GM19324 (cell line): ENCODE results near the gene KLRF2.

ENCODE experiments used
- ATAC-seq: cut with Tn5 transposase; IDR thresholded peaks from one replicate; pipeline ENCODE4 v1.9.1; 2021; ENCODE audit warnings: mild to moderate bottlenecking, moderate library complexity; ENCODE audit not compliant: unreplicated experiment, low FRiP score

The KLRF2 gene

GRCh38 chr12:9933958-9934357 lies 52.7 kb downstream of the KLRF2 start:
- no peak for ATAC-seq

- no peak for ATAC-seq
Measured at GRCh38 chr12:9935026-9935425, 53.7 kb downstream of the KLRF2 start.

DNA sequence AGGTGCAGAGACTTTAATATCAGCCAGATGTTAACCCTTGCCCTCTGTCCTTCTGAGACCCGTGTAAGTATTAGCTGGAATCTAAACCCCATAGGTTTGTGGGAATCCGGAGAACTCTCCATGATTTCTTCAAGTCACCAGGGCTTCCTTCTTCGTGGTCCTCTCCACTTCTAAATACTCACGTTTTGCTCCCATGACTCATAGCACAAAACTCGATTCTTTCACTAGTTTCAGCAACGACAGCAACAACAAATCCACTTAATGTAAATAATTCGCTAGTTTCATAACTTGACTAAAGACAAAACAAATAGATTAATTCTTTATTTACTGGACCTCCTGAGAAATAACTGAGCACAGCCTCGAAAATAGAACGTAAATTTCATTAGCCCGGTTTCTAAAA lies 55.3 kb downstream of the KLRF2 start:
- no peak for ATAC-seq

DNA sequence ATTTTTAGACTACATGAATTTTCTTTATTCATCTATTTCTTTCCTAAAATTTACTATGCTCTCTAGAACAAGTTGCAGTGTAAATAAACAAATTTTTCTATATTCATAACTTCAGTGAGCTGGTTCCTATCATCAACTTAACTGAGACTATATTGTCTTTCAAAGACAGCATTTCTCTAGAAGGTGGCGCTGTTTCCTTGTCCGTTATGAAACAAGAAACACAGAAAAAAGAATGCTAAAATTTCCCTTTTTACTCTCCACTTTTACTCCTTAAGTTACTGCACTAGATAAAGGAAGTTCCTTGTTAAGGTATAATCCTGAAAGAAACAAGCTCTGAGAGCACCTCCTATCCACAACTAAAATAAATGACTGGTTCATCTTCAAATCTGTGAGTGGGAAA lies 59.1 kb downstream of the KLRF2 start:
- no peak for ATAC-seq

- no peak for ATAC-seq
Measured at GRCh38 chr12:9941838-9942237, 60.5 kb downstream of the KLRF2 start.

- ATAC-seq = no peak
Measured at GRCh38 chr12:9943240-9943639, 62.0 kb downstream of the KLRF2 start.

DNA sequence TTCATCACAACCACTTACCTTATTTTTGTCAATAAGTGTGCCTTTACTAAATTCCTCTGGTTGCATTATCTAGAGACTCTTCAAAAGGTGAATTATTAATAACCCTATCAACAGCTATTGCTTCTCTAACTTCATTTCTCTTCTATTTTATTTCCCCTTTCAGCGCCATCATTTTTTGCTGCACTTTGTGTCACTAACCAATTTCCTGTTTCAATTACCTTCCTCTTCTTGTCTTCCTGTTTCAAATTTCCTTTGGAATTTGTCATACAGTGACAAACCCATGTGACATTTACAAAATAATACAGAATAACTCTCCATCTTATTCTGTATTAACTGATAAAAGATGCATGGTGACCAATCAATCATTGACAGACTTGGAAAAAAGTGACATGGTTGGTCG lies 63.1 kb downstream of the KLRF2 start:
- no peak for ATAC-seq
